GM12865 (cell line): ENCODE measurements around the gene CD200.

Source experiments
- DNase-seq: peaks from one replicate; pipeline ENCODE4 v3.0.0; 2010; ENCODE audit warnings: low read depth
- H3K4me3 ChIP-seq: 2 replicates; pipeline ENCODE4 v1.5.1; 2011; ENCODE audit warnings: mild to moderate bottlenecking, low read depth, low read length, control low read depth
- TF ChIP-seq, protein P1 (sequence below): IDR thresholded peaks from 2 replicates; pipeline ENCODE4 v1.5.1; 2011; ENCODE audit warnings: low read length, control low read depth, low read depth, inconsistent platforms; ENCODE audit not compliant: insufficient read depth; ENCODE audit errors: missing control alignments

Gene CD200

DNA sequence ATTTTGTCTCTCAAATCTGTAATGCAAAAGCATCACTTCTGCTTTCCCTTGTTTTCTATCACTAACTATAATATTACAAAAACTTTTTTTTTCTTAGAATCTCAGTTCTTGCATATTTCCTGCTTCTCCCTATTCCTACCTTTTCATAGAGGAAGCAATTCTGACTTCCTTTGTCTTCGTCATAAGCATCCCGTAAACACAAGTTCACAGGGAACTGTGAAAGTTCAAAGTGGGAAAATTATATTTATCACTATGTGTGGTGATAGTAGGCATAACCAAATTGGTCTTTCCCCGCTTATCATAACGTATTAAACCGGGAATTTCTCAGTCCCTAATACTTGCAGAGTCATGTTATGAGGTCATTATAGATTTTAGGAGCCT is 22.3 kb downstream of the CD200 start:
- no peak overlapping the region for H3K4me3 ChIP-seq
- TF ChIP-seq, protein P1, sequence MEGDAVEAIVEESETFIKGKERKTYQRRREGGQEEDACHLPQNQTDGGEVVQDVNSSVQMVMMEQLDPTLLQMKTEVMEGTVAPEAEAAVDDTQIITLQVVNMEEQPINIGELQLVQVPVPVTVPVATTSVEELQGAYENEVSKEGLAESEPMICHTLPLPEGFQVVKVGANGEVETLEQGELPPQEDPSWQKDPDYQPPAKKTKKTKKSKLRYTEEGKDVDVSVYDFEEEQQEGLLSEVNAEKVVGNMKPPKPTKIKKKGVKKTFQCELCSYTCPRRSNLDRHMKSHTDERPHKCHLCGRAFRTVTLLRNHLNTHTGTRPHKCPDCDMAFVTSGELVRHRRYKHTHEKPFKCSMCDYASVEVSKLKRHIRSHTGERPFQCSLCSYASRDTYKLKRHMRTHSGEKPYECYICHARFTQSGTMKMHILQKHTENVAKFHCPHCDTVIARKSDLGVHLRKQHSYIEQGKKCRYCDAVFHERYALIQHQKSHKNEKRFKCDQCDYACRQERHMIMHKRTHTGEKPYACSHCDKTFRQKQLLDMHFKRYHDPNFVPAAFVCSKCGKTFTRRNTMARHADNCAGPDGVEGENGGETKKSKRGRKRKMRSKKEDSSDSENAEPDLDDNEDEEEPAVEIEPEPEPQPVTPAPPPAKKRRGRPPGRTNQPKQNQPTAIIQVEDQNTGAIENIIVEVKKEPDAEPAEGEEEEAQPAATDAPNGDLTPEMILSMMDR: no peak
- no peak for DNase-seq

DNA sequence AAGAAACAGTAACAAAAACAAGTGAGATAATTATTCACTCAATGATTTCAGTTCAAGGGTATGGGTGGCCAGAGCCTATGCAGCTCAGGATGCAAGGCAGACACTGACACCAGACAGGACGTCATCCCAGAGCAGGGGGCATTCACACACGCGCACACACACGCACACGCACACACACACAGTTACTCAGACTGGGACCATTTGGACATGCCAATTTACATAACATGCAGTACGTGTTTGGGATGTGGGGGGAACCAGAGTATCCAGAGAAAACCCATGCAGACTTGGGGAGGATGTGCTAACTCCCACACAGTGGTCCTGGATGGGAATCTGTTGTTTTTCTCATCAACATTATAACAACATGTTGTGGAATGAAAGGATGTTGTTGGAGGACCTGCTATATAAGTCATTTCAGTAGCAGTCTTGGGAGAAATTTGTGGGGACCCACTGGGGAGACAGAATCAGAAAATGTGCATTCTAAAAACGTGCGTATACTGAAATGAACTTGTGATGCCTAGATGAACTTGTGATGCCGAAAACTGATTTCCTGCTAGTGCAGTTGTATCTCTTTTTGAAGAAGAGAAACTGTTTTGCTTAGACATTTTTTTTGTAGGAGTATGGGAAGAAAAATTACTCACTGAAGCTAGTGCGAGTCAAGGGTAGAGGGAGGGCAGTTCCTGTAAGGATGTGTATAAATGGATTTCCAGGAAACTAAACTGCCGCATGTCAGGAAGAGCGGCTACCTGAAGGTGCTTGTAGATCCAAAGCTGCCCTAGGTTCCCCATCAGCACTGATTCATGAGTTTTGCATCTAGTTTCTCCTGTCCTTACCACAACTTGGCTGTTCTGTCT is 25.2 kb downstream of the CD200 start:
- peak; percentile 28 for DNase-seq
- TF ChIP-seq, protein P1: no peak
- peak overlapping the region; percentile 1 for H3K4me3 ChIP-seq

DNA sequence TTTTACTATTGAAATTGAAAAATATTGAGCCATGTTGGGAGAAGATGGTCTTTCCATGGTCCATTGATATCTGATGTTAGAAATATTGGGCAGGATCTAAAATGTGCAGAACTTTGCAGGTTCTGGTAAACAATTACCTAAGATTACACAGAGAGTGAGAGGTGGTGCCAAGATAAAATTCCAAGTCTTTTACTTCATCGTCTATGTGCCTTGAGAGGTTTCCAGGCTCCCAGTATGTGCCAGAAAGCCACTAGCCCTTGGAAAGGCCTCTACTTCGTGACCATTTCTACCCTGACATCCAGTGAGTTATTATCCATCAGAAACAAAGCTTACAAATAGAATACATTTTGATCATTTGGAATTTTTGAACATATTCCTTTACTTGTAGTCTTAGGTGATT is 27.6 kb downstream of the CD200 start:
- TF ChIP-seq, protein P1: no peak
- no peak for DNase-seq
- no peak overlapping the region for H3K4me3 ChIP-seq

DNA sequence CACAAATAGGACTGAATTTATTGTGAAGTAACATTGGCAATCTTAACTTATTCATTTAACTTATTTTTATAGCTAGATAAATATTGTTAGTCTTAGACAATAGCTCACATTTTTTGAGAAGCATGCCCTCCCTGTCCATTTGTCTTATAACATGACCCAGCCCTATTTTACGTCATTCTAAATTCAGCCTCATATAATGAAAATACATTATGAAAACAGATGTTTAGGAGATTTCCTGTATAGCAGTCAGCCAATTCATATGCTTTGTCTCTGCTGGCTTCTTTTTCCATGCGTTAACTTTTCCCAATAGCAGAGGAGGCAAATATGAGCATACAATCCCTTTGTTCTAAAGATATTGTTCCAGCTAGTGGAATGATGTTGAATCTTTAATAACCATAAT is 29.3 kb downstream of the CD200 start:
- no peak overlapping the region for H3K4me3 ChIP-seq
- no peak for DNase-seq
- TF ChIP-seq, protein P1: no peak

DNA sequence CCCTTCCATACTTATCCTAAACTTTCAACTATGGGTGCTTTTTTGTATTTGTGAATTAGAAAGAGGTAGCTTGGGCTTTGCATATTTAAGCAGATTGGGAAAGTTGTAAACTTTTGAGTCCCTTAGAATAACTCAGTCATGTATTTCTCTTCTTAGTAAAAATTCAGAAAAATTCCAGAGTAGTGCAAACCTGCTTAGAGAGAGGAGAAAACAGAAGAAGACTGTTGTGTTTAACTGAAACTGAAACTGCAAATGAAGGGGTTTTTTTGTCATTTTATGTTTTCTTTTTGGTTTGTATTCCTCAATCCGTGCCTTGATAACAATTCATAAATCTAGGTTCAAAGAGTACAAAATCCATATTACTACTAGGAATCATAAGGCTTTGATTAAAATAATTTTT is 31.3 kb downstream of the CD200 start:
- peak; percentile 35 for DNase-seq
- peak overlapping the region; percentile 28 for H3K4me3 ChIP-seq
- TF ChIP-seq, protein P1: no peak

DNA sequence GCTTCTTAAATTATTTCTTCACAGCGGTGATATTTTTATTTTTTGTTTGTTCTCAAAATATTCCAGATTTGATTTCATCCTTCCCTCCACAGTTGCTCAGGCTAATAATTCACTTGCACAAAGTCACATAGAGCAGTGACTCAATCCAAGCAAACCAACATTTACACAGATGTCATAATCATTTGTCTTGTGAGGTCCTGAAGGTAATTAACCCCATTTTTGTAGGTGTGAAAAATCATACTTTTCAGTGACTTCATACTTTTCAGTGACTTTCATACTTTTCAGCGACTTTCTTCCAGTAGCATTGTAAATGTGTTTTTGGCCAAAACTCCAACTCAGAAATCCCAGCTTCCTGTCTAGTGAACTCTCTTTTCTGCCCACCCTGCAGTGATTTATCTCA is 32.1 kb downstream of the CD200 start:
- TF ChIP-seq, protein P1: no peak
- peak overlapping the region; percentile 28 for H3K4me3 ChIP-seq

DNA sequence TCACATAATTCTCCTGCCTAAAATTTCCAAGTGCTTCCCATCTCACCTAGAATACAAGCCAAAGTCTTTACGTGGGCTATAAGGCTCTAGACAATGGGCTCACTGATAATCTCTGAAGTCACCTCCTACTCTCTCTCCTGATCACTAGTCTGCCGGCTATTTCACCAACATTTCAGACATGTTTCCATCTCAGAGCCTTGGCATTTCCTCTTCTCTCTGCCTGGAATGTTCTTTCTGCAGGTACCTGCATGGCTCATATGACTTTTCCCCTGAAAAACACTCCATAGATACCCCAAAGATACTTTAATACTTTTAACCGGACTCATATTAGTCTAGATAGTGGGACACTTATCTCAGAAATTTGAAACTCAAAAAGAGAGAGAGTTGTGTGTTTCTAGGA is 32.7 kb downstream of the CD200 start:
- TF ChIP-seq, protein P1: no peak
- DNase-seq: no peak
- 0 out of 2 replicates have a peak overlapping the region, but pooled peaks have one; percentile 2 for H3K4me3 ChIP-seq

More for the DNA sequence above, 32.1 kb downstream of the CD200 start:
- DNase-seq: peak; percentile 28
